NT2/D1 (cell line): Measurements from ENCODE around the gene PSME1.

Source experiments
- SUZ12 ChIP-seq: IDR thresholded peaks from 2 replicates; pipeline ENCODE4 v1.6.1; 2011; ENCODE audit not compliant: insufficient read length, insufficient read depth; ENCODE audit errors: extremely low read depth
- YY1 ChIP-seq: IDR thresholded peaks from 2 replicates; pipeline ENCODE4 v1.6.1; 2011; ENCODE audit not compliant: insufficient read length, insufficient read depth

- TF ChIP-seq YY1: no peak
- TF ChIP-seq SUZ12: no peak
Measured at GRCh38 chr14:24137529-24138395, 1.8 kb downstream of the PSME1 start.
